Caco-2 (cell line): ENCODE measurements around the gene MCRIP2. TPM values are rescaled to one million over a fixed set of nuclear protein-coding genes. Genes with fewer than 3 reads are reported as not detected.

Experiments
- BruUV-seq: library from RNA; stranded (reverse); fragments of 400-500 nt; replicated peaks from 2 replicates; lab custom pipeline; 2021; lab: Mats Ljungman, UMichigan
- CTCF ChIA-PET: fragments of 300-600 bp; sonication (Branson Sonifier 250); formaldehyde crosslinking; loops from one replicate; lab custom pipeline; 2022; ENCODE audit warnings: antibody characterized with exemption; lab: Charles Lee
- POLR2A ChIA-PET: fragments of 300-600 bp; sonication (Branson Sonifier 250); formaldehyde crosslinking; loops from one replicate; lab custom pipeline; 2022; ENCODE audit warnings: antibody characterized with exemption; lab: Charles Lee
- DNase-seq, 2 experiments: peaks; one replicate each; pipeline versions ENCODE4 v3.0.0 to v3.0.0-alpha.2; 2020 to 2022
- H3K27me3 ChIP-seq: replicated peaks from 2 replicates; pipeline ENCODE4 v1.6.0; 2011; ENCODE audit warnings: low read length; ENCODE audit not compliant: control insufficient read depth, insufficient read depth
- H3K36me3 ChIP-seq: 2 replicates; pipeline ENCODE4 v1.5.1; 2011; ENCODE audit warnings: low read length; ENCODE audit not compliant: control insufficient read depth, insufficient read depth
- H3K4me1 ChIP-seq: fragments of 250-450 bp; sonication (Bioruptor Pico); 2 replicates; pipeline ENCODE4 v1.5.1; 2020; ENCODE audit warnings: mild to moderate bottlenecking
- H3K4me3 ChIP-seq: 2 replicates; pipeline ENCODE4 v1.5.1; 2011; ENCODE audit warnings: low read depth, mild to moderate bottlenecking, control low read depth, low read length
- H3K9me3 ChIP-seq: fragments of 250-450 bp; sonication (Bioruptor Pico); 2 replicates; pipeline ENCODE4 v1.5.1; 2020; ENCODE audit warnings: mild to moderate bottlenecking, moderate library complexity
- H3K27ac Mint-ChIP-seq: one replicate; pipeline ENCODE4 v1.8.0; 2022; ENCODE audit warnings: mixed read lengths; ENCODE audit not compliant: unreplicated experiment
- H3K27me3 Mint-ChIP-seq: one replicate; pipeline ENCODE4 v1.8.0; 2022; ENCODE audit warnings: mixed read lengths; ENCODE audit not compliant: insufficient read depth, unreplicated experiment
- H3K36me3 Mint-ChIP-seq: one replicate; pipeline ENCODE4 v1.8.0; 2022; ENCODE audit warnings: mild to moderate bottlenecking, mixed read lengths; ENCODE audit not compliant: insufficient read depth, unreplicated experiment
- H3K4me1 Mint-ChIP-seq: one replicate; pipeline ENCODE4 v1.8.0; 2022; ENCODE audit warnings: low read depth, mixed read lengths; ENCODE audit not compliant: unreplicated experiment
- H3K4me3 Mint-ChIP-seq: one replicate; pipeline ENCODE4 v1.8.0; 2022; ENCODE audit warnings: mild to moderate bottlenecking, moderate library complexity, mixed read lengths; ENCODE audit not compliant: unreplicated experiment
- H3K9me3 Mint-ChIP-seq: one replicate; pipeline ENCODE4 v1.8.0; 2022; ENCODE audit warnings: mixed read lengths; ENCODE audit not compliant: unreplicated experiment
- CTCF ChIP-seq, 2 experiments: fragments of 200-600 bp in 1 of 2; IDR thresholded peaks; 1 replicate in 1 of 2; 2 replicates in 1 of 2; pipeline versions ENCODE4 v1.5.1 to v1.8.0; 2011 to 2022; ENCODE audit warnings: antibody characterized with exemption in 1 of 2, control low read depth in 1 of 2, inconsistent platforms in 1 of 2, low read depth in 1 of 2, low read length in 1 of 2, mild to moderate bottlenecking in 1 of 2, moderate library complexity in 1 of 2; ENCODE audit not compliant: insufficient read depth in 1 of 2, severe bottlenecking in 1 of 2, unreplicated experiment in 1 of 2
- intact Hi-C: fragments of 100-400 bp; cut with micrococcal nuclease; formaldehyde crosslinking; loops from one replicate; pipeline ENCODE4 v1.10.0; 2022; ENCODE audit not compliant: unreplicated experiment
- total RNA-seq: library from RNA; stranded (reverse); gene quantifications from 2 replicates; pipeline ENCODE4 v1.2.3, GENCODE V29; 2022

The MCRIP2 gene
- total RNA-seq, 1 experiment from 2014 or later = 33.0 TPM

- H3K4me3 ChIP-seq = no peak overlapping the region
- ChIA-PET POLR2A (no interaction called here), CTCF (no interaction called here)
- peaks cover 5% of the 10 kb centered on the region for H3K36me3 Mint-ChIP-seq
- H3K27me3 Mint-ChIP-seq = no peaks in the 10 kb centered on the region
- H3K4me1 Mint-ChIP-seq = no peaks in the 10 kb centered on the region
- no peaks in the 10 kb centered on the region for H3K9me3 ChIP-seq
- H3K4me1 ChIP-seq = no peaks in the 10 kb centered on the region
- H3K4me3 Mint-ChIP-seq = no peak overlapping the region
- BruUV-seq = no TSS peak
- no peaks in the 10 kb centered on the region for H3K9me3 Mint-ChIP-seq
- H3K36me3 ChIP-seq = no peaks in the 10 kb centered on the region; the same call in 1 of the 2 replicates
- no peak for DNase-seq
- H3K27ac Mint-ChIP-seq = no peak overlapping the region
- intact Hi-C loops = no loop called here
- H3K27me3 ChIP-seq = no peaks in the 10 kb centered on the region
- TF ChIP-seq CTCF (IDR thresholded peaks at IDR 0.05; ENCODE audit: insufficient read depth in 1 of 2, low read depth in 1 of 2, low read length in 1 of 2, severe bottlenecking in 1 of 2, unreplicated experiment in 1 of 2) = no peak
Measured at GRCh38 chr16:609984-610383, 31.6 kb upstream of the MCRIP2 start.

- peak in 1 of 2 experiments; percentile 4 for TF ChIP-seq CTCF (IDR thresholded peaks at IDR 0.05; ENCODE audit: insufficient read depth in 1 of 2, low read depth in 1 of 2, low read length in 1 of 2, severe bottlenecking in 1 of 2, unreplicated experiment in 1 of 2)
- no TSS peak for BruUV-seq
- intact Hi-C loops = no loop called here
- no peaks in the 10 kb centered on the region for H3K27me3 ChIP-seq
- H3K4me3 ChIP-seq = no peak overlapping the region
- POLR2A ChIA-PET = no interaction called here
- CTCF ChIA-PET = no interaction called here
- no peaks in the 10 kb centered on the region for H3K27me3 Mint-ChIP-seq
- no peaks in the 10 kb centered on the region for H3K9me3 Mint-ChIP-seq
- H3K36me3 ChIP-seq = no peaks in the 10 kb centered on the region; the same call in 1 of the 2 replicates
- peaks cover 5% of the 10 kb centered on the region for H3K36me3 Mint-ChIP-seq
- no peak for DNase-seq
- no peaks in the 10 kb centered on the region for H3K4me1 ChIP-seq
- H3K4me3 Mint-ChIP-seq = no peak overlapping the region
- H3K4me1 Mint-ChIP-seq = no peaks in the 10 kb centered on the region
- no peak overlapping the region for H3K27ac Mint-ChIP-seq
- H3K9me3 ChIP-seq = no peaks in the 10 kb centered on the region
Measured at GRCh38 chr16:610513-611381, 30.9 kb upstream of the MCRIP2 start.

- Histone ChIP-seq H3K36me3 (no peaks in the 10 kb centered on the region; the same call in 1 of the 2 replicates), H3K27me3 (no peaks in the 10 kb centered on the region), H3K4me3 (no peak overlapping the region), H3K4me1 (no peaks in the 10 kb centered on the region), H3K9me3 (no peaks in the 10 kb centered on the region)
- no peaks in the 10 kb centered on the region for H3K4me1 Mint-ChIP-seq
- BruUV-seq = no TSS peak
- H3K27ac Mint-ChIP-seq = no peak overlapping the region
- H3K27me3 Mint-ChIP-seq = no peaks in the 10 kb centered on the region
- ChIA-PET POLR2A (no interaction called here), CTCF (no interaction called here)
- H3K36me3 Mint-ChIP-seq = peaks cover 5% of the 10 kb centered on the region
- no peak for DNase-seq
- no peaks in the 10 kb centered on the region for H3K9me3 Mint-ChIP-seq
- no peak for TF ChIP-seq CTCF (IDR thresholded peaks at IDR 0.05; ENCODE audit: insufficient read depth in 1 of 2, low read depth in 1 of 2, low read length in 1 of 2, severe bottlenecking in 1 of 2, unreplicated experiment in 1 of 2)
- no peak overlapping the region for H3K4me3 Mint-ChIP-seq
- intact Hi-C loops = no loop called here
Measured at GRCh38 chr16:615122-615521, 26.5 kb upstream of the MCRIP2 start.
